HL-60 (cell line): ENCODE results near the gene IFNL1.
A peak's percentile ranks its signal among the peaks of the same experiment; 100 is the strongest.
"Not testable (repeated sequence)": the region's sequence is repeated elsewhere in the genome, so short reads cannot be mapped to it uniquely, and the experiment has no call there.

ENCODE experiments used
- DNase-seq, 2 experiments: peaks; one replicate each; pipeline ENCODE4 v3.0.0-alpha.2; 2010 to 2020; ENCODE audit warnings: low read depth in 1 of 2, low spot score in 1 of 2
- H3K27ac ChIP-seq: fragments of 250-450 bp; sonication (Bioruptor Pico); replicated peaks from 2 replicates; pipeline ENCODE4 v1.5.1; 2020; ENCODE audit warnings: mild to moderate bottlenecking, moderate library complexity
- H3K27me3 ChIP-seq: fragments of 250-450 bp; sonication (Bioruptor Pico); 2 replicates; pipeline ENCODE4 v1.5.1; 2021; ENCODE audit warnings: mild to moderate bottlenecking, moderate library complexity; ENCODE audit not compliant: insufficient read depth, poor library complexity, severe bottlenecking
- H3K4me3 ChIP-seq: replicated peaks from 2 replicates; pipeline ENCODE4 v1.5.1; 2011; ENCODE audit warnings: mild to moderate bottlenecking, control low read depth, low read length; ENCODE audit not compliant: insufficient read depth
- GABPA ChIP-seq: IDR thresholded peaks from 2 replicates; pipeline ENCODE4 v1.6.1; 2012; ENCODE audit warnings: low read depth
- POLR2AphosphoS5 ChIP-seq: IDR thresholded peaks from 2 replicates; pipeline ENCODE4 v1.6.1; 2012; ENCODE audit warnings: low read depth
- SPI1 ChIP-seq: IDR thresholded peaks from 2 replicates; pipeline ENCODE4 v1.6.1; 2012; ENCODE audit warnings: low read depth, mild to moderate bottlenecking, borderline replicate concordance
- TF ChIP-seq, protein P1 (sequence below): IDR thresholded peaks from 2 replicates; pipeline ENCODE4 v1.6.1; 2012; ENCODE audit warnings: low read depth; ENCODE audit not compliant: insufficient replicate concordance
- TF ChIP-seq, protein P2 (sequence below): IDR thresholded peaks from one replicate; pipeline ENCODE4 v1.5.1; 2011; ENCODE audit warnings: low read length, control low read depth, inconsistent platforms; ENCODE audit not compliant: insufficient read depth

IFNL1 gene

DNA sequence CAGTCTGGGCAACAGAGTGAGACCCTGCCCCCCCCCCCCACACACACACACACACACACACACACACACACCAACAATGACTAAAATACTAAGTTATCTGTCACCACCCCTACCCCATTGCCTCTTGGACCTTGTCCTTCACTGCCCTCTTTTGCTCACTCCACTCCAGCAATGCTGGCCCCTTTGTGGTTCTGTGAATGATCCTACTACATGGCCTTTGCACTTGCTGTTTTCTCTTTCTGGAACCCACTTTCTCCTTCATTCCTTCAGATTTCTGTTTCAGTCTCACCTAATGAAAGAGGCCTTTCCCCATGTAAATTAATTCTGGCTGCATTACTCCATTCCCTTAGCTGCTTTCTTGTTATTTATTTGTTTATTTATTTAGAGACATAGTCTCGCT is 43.5 kb downstream of the IFNL1 start:
- H3K27ac ChIP-seq: peak overlapping the region; percentile 73
- no peak overlapping the region for H3K4me3 ChIP-seq
- no peaks in the 10 kb centered on the region for H3K27me3 ChIP-seq
- TF ChIP-seq SPI1: no peak
- TF ChIP-seq, protein P1, sequence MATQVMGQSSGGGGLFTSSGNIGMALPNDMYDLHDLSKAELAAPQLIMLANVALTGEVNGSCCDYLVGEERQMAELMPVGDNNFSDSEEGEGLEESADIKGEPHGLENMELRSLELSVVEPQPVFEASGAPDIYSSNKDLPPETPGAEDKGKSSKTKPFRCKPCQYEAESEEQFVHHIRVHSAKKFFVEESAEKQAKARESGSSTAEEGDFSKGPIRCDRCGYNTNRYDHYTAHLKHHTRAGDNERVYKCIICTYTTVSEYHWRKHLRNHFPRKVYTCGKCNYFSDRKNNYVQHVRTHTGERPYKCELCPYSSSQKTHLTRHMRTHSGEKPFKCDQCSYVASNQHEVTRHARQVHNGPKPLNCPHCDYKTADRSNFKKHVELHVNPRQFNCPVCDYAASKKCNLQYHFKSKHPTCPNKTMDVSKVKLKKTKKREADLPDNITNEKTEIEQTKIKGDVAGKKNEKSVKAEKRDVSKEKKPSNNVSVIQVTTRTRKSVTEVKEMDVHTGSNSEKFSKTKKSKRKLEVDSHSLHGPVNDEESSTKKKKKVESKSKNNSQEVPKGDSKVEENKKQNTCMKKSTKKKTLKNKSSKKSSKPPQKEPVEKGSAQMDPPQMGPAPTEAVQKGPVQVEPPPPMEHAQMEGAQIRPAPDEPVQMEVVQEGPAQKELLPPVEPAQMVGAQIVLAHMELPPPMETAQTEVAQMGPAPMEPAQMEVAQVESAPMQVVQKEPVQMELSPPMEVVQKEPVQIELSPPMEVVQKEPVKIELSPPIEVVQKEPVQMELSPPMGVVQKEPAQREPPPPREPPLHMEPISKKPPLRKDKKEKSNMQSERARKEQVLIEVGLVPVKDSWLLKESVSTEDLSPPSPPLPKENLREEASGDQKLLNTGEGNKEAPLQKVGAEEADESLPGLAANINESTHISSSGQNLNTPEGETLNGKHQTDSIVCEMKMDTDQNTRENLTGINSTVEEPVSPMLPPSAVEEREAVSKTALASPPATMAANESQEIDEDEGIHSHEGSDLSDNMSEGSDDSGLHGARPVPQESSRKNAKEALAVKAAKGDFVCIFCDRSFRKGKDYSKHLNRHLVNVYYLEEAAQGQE: no peak
- no peak for TF ChIP-seq POLR2AphosphoS5
- TF ChIP-seq, protein P2, sequence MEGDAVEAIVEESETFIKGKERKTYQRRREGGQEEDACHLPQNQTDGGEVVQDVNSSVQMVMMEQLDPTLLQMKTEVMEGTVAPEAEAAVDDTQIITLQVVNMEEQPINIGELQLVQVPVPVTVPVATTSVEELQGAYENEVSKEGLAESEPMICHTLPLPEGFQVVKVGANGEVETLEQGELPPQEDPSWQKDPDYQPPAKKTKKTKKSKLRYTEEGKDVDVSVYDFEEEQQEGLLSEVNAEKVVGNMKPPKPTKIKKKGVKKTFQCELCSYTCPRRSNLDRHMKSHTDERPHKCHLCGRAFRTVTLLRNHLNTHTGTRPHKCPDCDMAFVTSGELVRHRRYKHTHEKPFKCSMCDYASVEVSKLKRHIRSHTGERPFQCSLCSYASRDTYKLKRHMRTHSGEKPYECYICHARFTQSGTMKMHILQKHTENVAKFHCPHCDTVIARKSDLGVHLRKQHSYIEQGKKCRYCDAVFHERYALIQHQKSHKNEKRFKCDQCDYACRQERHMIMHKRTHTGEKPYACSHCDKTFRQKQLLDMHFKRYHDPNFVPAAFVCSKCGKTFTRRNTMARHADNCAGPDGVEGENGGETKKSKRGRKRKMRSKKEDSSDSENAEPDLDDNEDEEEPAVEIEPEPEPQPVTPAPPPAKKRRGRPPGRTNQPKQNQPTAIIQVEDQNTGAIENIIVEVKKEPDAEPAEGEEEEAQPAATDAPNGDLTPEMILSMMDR: no peak
- no peak for TF ChIP-seq GABPA
- no peak for DNase-seq

DNA sequence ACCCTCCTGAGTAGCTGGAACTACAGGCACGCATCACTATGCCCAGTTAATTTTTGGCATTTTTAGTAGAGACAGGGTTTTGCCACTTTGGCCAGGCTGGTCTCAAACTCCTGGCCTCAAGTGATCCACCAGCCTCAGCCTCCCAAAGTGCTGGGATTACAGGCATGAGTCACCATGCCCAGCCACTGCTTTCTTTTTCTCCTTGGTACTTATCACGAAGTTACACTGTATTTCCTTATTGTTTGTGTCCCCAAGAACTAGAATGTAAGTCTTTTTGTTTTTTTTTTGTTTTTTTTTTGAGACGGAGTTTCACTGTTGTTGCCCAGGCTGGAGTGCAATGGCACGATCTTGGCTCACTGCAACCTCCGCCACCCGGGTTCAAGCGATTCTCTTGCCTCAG is 43.9 kb downstream of the IFNL1 start:
- H3K4me3 ChIP-seq, DNase-seq, H3K27me3 ChIP-seq: not testable (repeated sequence)
- peak overlapping the region; percentile 73 for H3K27ac ChIP-seq

DNA sequence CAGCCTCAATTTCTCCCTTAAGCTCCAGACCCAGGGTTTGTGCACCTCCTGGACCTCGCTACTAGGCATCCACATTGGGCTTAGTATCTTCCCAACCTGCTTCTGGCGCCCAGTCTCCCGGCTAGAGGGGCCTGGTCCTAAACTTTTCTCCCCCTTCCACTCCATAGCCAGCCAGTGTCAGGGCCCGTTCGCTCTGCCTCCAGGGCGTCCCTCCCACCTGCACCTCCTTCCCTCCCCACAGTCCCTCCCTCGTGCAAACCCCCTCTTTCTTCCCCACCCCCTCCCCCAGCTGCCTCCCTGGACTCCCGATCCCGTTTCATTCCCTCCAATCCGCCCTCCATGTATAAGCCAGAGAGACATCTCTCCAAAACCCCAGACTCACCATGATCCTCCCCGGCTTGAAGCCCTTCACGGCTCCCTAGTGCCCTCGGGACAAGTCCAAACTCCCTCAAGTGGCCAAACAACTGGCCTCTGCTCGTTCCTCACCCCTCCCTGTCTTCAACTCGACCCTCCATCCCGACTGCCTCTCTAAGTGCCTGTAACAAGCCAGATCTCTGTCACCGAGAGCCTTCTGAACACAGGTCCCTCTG is 45.0 kb downstream of the IFNL1 start:
- DNase-seq: peak; percentile 31 to 34
- no peak for TF ChIP-seq GABPA
- TF ChIP-seq, protein P1: no peak
- no peaks in the 10 kb centered on the region for H3K27me3 ChIP-seq
- H3K27ac ChIP-seq: peak overlapping the region; percentile 73
- H3K4me3 ChIP-seq: peak overlapping the region; percentile 81

DNA sequence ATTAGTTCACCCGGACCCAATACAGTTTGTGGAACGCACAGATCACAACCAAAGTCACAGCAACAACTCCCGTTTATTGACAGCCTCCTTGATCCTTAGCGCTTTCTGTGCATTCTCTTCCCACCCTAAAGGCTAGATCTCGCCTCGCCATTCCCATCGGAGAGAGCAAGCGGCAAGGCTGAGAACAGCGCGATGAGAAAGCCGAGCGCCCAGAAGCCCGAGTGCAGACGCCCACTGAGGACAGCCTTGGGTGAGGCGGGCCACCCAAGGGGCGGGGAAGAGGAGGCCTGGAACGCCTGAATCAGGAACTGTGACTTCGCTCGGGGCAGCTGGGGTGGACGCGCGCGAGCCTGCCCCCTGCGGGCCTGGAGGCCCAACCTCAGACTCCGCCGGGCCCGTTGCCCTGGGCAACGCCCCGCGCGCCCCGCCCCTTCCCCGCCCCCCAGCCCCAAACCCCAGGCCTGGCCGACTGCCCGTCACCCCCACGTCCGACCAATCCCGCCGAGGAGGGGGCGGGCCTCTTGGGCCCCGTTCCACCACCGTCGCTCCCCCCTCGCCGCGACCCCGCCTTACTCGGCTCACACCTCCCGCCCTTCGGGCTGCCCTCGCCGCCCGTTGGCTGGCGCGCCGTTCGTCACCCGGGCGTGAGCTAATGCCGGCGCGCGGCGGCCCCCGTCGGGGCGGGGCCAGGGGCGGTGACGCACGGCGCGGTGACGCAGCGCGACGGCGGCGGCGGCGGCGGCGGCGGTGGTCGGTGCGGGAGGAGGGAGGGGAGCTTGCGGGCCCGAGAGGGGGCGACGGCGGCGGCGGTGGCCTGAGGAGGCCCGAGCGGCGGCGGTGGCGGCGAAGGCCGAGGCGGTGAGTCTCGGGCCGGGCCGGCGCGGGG is 45.8 kb downstream of the IFNL1 start, which contains the start of gene SAMD4B:
SAMD4B (plus strand) TSS at position 703 of the 886 bp plus-strand sequence. CDS start 14,473 bp downstream, outside the sequence.
- Histone ChIP-seq H3K27ac (peak within 1 kb of the TSS; percentile 73), H3K27me3 (no peaks in the 10 kb centered on the region), H3K4me3 (peak within 1 kb of the TSS; percentile 82)
- peak; percentile 96 to 98 for DNase-seq
- TF ChIP-seq, protein P2: peak; percentile 44
- TF ChIP-seq GABPA (peak; percentile 76), POLR2AphosphoS5 (peak; percentile 84), SPI1 (peak; percentile 60; the same call in 1 of the 2 replicates)
- TF ChIP-seq, protein P1: no peak
